Measurements from ENCODE around the gene MVB12A. TPM values are rescaled to one million over a fixed set of nuclear protein-coding genes. Genes with fewer than 3 reads are reported as not detected.

MVB12A gene
- total RNA-seq, 4 donors from 2014 or later = 30.8 to 44.7 (median 37.7) TPM

DNA sequence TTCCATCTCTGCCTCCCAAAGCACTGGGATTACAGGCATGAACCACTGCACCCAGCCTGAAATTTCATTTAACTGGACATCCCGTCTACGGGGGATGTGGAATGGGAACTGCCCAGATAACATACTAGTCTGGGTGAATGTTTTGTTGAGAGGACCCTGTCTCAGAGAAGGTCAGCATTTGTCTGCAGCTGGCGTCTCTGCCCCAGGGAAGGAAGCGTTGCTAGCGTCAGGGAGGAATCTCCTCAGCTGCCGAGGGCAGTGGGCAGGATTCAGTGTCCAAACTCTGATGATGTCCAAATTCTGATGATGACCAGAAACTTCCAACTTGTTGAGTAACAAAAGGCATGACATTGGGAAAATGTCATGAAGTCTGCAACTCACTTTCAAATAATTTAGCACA lies 37.8 kb downstream of the MVB12A start:
- WGBS, 2 donors (ENCODE audit: low coverage in 1 of 2) = 7% methylated on average over 4 of the region's 6 CpGs; no CpG with 5 or more reads in 1 of the 2 donors
- ATAC-seq = no peak
- Histone ChIP-seq H3K27me3 (peaks cover 92% of the 10 kb centered on the region), H3K9me3 (no peaks in the 10 kb centered on the region), H3K4me1 (peaks cover 0 to 22% (median 0%) of the 10 kb centered on the region in 3 donors), H3K27ac (no peak overlapping the region), H3K36me3 (no peaks in the 10 kb centered on the region), H3K4me3 (no peak overlapping the region)
- TF ChIP-seq POLR2AphosphoS5 (IDR thresholded peaks at IDR 0.05) = no peak
- TF ChIP-seq POLR2A (IDR thresholded peaks at IDR 0.05) = no peak
- TF ChIP-seq CTCF (IDR thresholded peaks at IDR 0.05) = no peak
- TF ChIP-seq EP300 (IDR thresholded peaks at IDR 0.05) = no peak

DNA sequence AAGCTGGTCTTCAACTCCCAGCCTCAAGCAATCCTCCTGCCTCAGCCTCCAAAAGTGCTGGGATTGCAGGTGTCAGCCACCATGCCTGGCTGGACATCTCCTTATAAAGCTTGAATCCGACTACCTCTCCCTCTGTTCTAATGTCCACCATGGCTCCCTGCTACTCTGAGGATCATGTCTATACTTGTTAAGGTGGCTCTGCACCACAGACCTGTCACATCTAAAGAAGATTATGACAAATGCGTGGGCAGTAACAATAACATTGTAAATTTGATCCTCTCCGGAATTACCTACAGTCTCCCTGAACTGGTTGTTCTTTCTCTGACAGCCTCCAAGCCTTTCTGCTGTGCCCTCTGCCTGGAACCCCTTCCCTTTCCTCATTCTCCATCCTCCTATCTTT lies 39.1 kb downstream of the MVB12A start:
- H3K27me3 ChIP-seq = peaks cover 90% of the 10 kb centered on the region
- no peaks in the 10 kb centered on the region for H3K36me3 ChIP-seq
- H3K27ac ChIP-seq = no peak overlapping the region
- peaks cover 0 to 15% (median 0%) of the 10 kb centered on the region in 3 donors for H3K4me1 ChIP-seq
- TF ChIP-seq CTCF (IDR thresholded peaks at IDR 0.05) = no peak
- TF ChIP-seq EP300 (IDR thresholded peaks at IDR 0.05) = no peak
- no peak for TF ChIP-seq POLR2AphosphoS5 (IDR thresholded peaks at IDR 0.05)
- no peak for TF ChIP-seq POLR2A (IDR thresholded peaks at IDR 0.05)
- H3K9me3 ChIP-seq = no peaks in the 10 kb centered on the region
- WGBS, 2 donors (ENCODE audit: low coverage in 1 of 2) = 47 to 53% methylated on average over 2 to 3 of the region's 3 CpGs
- no peak overlapping the region for H3K4me3 ChIP-seq
- ATAC-seq = no peak

GRCh38 chr19:17460372-17461230 lies 40.8 kb downstream of the MVB12A start, which contains the start of gene NXNL1:
TSS of gene NXNL1 (minus strand) at chr19:17460926. CDS start at chr19:17460869, 57 bp downstream.
- WGBS, 2 donors (ENCODE audit: low coverage in 1 of 2) = 64 to 77% methylated on average over 4 to 6 of the region's 26 CpGs
- TF ChIP-seq CTCF (IDR thresholded peaks at IDR 0.05) (no peak), POLR2AphosphoS5 (IDR thresholded peaks at IDR 0.05) (no peak), EP300 (IDR thresholded peaks at IDR 0.05) (no peak), POLR2A (IDR thresholded peaks at IDR 0.05) (no peak)
- no peak within 1 kb of the TSS for H3K27ac ChIP-seq
- H3K9me3 ChIP-seq = no peaks in the 10 kb centered on the region
- no peaks in the 10 kb centered on the region for H3K36me3 ChIP-seq
- no peak for ATAC-seq
- peaks cover 74% of the 10 kb centered on the region for H3K27me3 ChIP-seq
- no peak within 1 kb of the TSS for H3K4me3 ChIP-seq
- peaks cover 0 to 4% (median 0%) of the 10 kb centered on the region in 3 donors for H3K4me1 ChIP-seq

DNA sequence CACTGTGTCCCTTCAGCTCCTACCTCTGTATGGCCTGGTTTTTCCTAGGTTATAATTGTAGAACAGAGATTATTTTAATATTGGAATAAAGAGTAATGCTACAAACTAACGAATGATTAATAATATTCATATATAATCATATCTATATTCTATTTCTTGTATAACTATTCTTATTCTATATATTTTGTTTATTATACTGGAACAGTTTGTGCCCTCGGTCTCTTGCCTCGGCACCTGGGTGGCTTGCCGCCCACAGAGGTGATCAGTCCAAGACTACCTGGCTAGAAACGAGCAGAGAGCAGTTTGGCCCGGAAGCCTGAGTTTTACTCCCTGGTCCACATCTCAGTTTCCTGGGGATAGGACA lies 46.6 kb downstream of the MVB12A start:
- 6 to 31% methylated on average over 3 to 6 of the region's 6 CpGs for WGBS, 2 donors (ENCODE audit: low coverage in 1 of 2)
- no peak for ATAC-seq
- TF ChIP-seq EP300 (IDR thresholded peaks at IDR 0.05) = no peak
- no peak for TF ChIP-seq POLR2AphosphoS5 (IDR thresholded peaks at IDR 0.05)
- no peak for TF ChIP-seq POLR2A (IDR thresholded peaks at IDR 0.05)
- TF ChIP-seq CTCF (IDR thresholded peaks at IDR 0.05) = no peak
- Histone ChIP-seq H3K27me3 (peaks cover 18% of the 10 kb centered on the region), H3K4me3 (no peak overlapping the region), H3K27ac (no peak overlapping the region), H3K9me3 (no peaks in the 10 kb centered on the region), H3K4me1 (peaks cover 0 to 44% (median 17%) of the 10 kb centered on the region in 3 donors), H3K36me3 (no peaks in the 10 kb centered on the region)
